ENCODE measurements around the gene NEURL1B. TPM values are rescaled to one million over a fixed set of nuclear protein-coding genes. Genes with fewer than 3 reads are reported as not detected.

NEURL1B gene
- total RNA-seq, 1 donor from 2014 or later = 9.8 TPM

DNA sequence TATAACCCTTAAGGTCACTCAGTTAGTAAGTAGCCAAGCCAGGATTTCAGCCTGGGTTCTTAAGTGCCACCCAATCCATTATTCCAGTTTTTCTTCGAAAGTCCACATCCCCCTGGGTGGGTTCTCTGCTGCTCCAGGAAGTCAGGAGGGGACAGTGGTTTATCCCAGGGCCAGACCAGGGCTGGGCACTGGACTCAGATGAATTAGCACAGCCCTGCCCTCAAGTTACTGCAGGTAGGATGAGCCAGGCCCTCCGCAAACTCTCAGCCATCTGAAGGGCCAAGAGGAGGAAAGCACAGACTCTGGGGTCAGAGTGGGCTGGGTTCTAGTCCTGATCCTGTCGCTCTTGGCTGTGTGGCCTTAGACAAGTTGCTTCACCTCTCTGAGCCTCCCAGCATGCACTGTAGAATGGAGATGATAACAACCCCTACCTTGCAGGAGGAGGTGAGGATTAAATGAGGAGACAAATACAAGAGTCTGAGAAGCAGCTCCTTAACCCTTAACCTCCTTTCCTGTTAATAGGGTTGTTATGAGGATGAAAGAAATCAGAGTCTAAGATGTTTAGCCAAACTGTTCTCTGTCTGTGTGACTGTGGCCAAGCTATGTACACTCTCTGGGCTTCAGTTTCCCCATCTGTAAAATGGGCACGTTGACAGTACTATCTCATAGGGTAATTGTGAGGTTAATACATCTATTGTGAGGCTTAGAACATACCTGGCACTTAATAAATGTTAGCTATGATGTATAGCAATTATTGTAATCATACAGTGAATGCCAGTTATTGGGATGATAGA lies 6.8 kb upstream of the NEURL1B start:
- TF ChIP-seq, protein P1, sequence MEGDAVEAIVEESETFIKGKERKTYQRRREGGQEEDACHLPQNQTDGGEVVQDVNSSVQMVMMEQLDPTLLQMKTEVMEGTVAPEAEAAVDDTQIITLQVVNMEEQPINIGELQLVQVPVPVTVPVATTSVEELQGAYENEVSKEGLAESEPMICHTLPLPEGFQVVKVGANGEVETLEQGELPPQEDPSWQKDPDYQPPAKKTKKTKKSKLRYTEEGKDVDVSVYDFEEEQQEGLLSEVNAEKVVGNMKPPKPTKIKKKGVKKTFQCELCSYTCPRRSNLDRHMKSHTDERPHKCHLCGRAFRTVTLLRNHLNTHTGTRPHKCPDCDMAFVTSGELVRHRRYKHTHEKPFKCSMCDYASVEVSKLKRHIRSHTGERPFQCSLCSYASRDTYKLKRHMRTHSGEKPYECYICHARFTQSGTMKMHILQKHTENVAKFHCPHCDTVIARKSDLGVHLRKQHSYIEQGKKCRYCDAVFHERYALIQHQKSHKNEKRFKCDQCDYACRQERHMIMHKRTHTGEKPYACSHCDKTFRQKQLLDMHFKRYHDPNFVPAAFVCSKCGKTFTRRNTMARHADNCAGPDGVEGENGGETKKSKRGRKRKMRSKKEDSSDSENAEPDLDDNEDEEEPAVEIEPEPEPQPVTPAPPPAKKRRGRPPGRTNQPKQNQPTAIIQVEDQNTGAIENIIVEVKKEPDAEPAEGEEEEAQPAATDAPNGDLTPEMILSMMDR (IDR thresholded peaks at IDR 0.05; ENCODE audit: insufficient read depth, low read depth, low read length) = no peak
- TF ChIP-seq EZH2 (IDR thresholded peaks at IDR 0.05; ENCODE audit: insufficient read depth, low read length) = no peak
- H3K4me1 ChIP-seq (ENCODE audit: insufficient read depth, low read length) = no peaks in the 10 kb centered on the region
- no peak overlapping the region for H3K9ac ChIP-seq (ENCODE audit: low read length)
- DNase-seq (ENCODE audit: low read depth) = no peak
- no peak overlapping the region for H3K4me2 ChIP-seq (ENCODE audit: low read length)
- H3K27me3 Mint-ChIP-seq (ENCODE audit: low read depth, unreplicated experiment) = peaks cover 58% of the 10 kb centered on the region
- H3K4me3 ChIP-seq (ENCODE audit: insufficient read depth, low read depth, low read length) = no peak overlapping the region
- no peaks in the 10 kb centered on the region for H3K9me3 ChIP-seq (ENCODE audit: insufficient read depth, low read depth, low read length)
- no peaks in the 10 kb centered on the region for H3K9me3 Mint-ChIP-seq (ENCODE audit: unreplicated experiment)
- no peaks in the 10 kb centered on the region for H3K4me1 Mint-ChIP-seq (ENCODE audit: low read depth, unreplicated experiment)
- no peaks in the 10 kb centered on the region for H3K79me2 ChIP-seq (ENCODE audit: insufficient read depth, low read length)
- peaks cover 7% of the 10 kb centered on the region for H3K27me3 ChIP-seq (ENCODE audit: insufficient read depth, low read length)
- H3K27ac Mint-ChIP-seq (ENCODE audit: unreplicated experiment) = no peak overlapping the region
- no peak for FAIRE-seq
- no peaks in the 10 kb centered on the region for H3K36me3 ChIP-seq (ENCODE audit: insufficient read depth, low read length)
- no peaks in the 10 kb centered on the region for H4K20me1 ChIP-seq (ENCODE audit: insufficient read depth, low read length)
- H2AFZ ChIP-seq (ENCODE audit: low read depth, low read length) = no peak overlapping the region
- no peaks in the 10 kb centered on the region for H3K36me3 Mint-ChIP-seq (ENCODE audit: low read depth, unreplicated experiment)
- no peak overlapping the region for H3K4me3 Mint-ChIP-seq (ENCODE audit: unreplicated experiment)
- H3K27ac ChIP-seq (ENCODE audit: low read depth, low read length) = no peak overlapping the region

DNA sequence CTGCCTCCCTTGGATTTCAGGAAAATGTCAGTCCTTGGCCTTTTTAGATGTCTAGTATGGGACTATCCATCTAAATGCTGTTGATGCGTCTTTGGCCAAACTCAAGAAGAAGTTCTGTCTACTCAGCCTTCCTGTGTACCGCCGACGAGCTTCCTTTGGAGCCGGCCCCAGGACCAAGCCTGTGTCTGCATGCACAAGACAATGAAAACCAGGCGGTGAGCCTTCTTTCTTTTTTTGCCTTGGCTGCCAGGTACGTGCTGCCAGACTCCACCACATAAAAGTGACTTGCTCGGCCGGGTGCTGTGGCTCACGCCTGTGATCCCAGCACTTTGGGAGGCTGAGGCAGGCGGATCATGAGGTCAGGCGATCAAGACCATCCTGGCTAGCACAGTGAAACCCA lies 6.0 kb upstream of the NEURL1B start:
- Histone ChIP-seq H3K4me1 (ENCODE audit: insufficient read depth, low read length) (no peaks in the 10 kb centered on the region), H3K79me2 (ENCODE audit: insufficient read depth, low read length) (no peaks in the 10 kb centered on the region), H3K36me3 (ENCODE audit: insufficient read depth, low read length) (no peaks in the 10 kb centered on the region), H3K9ac (ENCODE audit: low read length) (no peak overlapping the region), H4K20me1 (ENCODE audit: insufficient read depth, low read length) (no peaks in the 10 kb centered on the region), H3K27ac (ENCODE audit: low read depth, low read length) (no peak overlapping the region), H3K27me3 (ENCODE audit: insufficient read depth, low read length) (peaks cover 7% of the 10 kb centered on the region), H3K4me2 (ENCODE audit: low read length) (no peak overlapping the region), H2AFZ (ENCODE audit: low read depth, low read length) (no peak overlapping the region), H3K9me3 (ENCODE audit: insufficient read depth, low read depth, low read length) (no peaks in the 10 kb centered on the region), H3K4me3 (ENCODE audit: insufficient read depth, low read depth, low read length) (no peak overlapping the region)
- Mint-ChIP-seq H3K36me3 (ENCODE audit: low read depth, unreplicated experiment) (no peaks in the 10 kb centered on the region), H3K27ac (ENCODE audit: unreplicated experiment) (no peak overlapping the region), H3K9me3 (ENCODE audit: unreplicated experiment) (no peaks in the 10 kb centered on the region), H3K27me3 (ENCODE audit: low read depth, unreplicated experiment) (peaks cover 60% of the 10 kb centered on the region), H3K4me1 (ENCODE audit: low read depth, unreplicated experiment) (no peaks in the 10 kb centered on the region), H3K4me3 (ENCODE audit: unreplicated experiment) (no peak overlapping the region)
- FAIRE-seq = no peak
- TF ChIP-seq, protein P1 (IDR thresholded peaks at IDR 0.05; ENCODE audit: insufficient read depth, low read depth, low read length) = no peak
- TF ChIP-seq EZH2 (IDR thresholded peaks at IDR 0.05; ENCODE audit: insufficient read depth, low read length) = no peak
- no peak for DNase-seq (ENCODE audit: low read depth)
